Cardiac septum (tissue), 1 donor: ENCODE results near the gene ENTPD1. TPM values are rescaled to one million over a fixed set of nuclear protein-coding genes. Genes with fewer than 3 reads are reported as not detected.

Source experiments
- DNase-seq: peaks from one replicate; pipeline ENCODE4 v3.0.0-alpha.2; 2020; ENCODE audit warnings: low spot score
- intact Hi-C: fragments of 100-400 bp; cut with DNase I; formaldehyde crosslinking; loops from one replicate; pipeline ENCODE4 v1.14.0; 2022
- total RNA-seq: library from RNA; stranded (reverse); fragmentation: NEBNext Ultra II Directional; extraction: Animal tissue kit (Norgen Biotek cat#: 25700); gene quantifications from one replicate; pipeline ENCODE4 v1.2.1, GENCODE V29; 2021
- donor health status: DM: no; HTN: no; CAD: no.

The ENTPD1 gene
- total RNA-seq, 1 donor from 2014 or later = 14.7 TPM

DNA sequence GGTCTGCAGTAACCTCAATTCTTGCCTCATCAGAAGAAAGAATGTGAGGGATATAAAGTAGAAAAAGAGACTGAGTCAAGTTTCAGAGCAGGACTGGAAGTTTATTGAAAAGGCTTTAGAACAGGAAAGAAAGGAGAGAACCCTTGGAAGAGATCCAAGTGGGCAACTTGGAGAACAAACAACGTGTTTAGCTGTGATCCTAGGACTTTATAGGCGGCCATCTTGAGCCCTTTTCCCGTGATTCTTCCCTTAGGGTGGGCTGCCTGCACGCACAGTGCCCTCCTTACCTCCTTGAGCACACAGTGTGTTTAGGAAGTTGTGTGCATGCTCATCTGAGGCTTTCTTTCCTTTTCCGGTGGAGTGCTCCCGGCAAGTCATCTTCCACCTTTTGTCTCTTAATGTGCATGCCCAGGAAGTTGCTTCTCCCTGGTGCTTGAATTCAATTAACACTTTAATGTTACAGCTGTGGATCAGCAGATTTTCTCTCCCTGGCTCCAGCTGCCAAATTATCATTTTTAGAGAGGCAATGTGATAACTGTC is 59.8 kb downstream of the ENTPD1 start:
- intact Hi-C loops = loop anchor here (2.0 to 10.0 kb wide), 2 partner anchors 23 to 61 kb away; partner anchors contain the start of gene ENTPD1
- no peak for DNase-seq

DNA sequence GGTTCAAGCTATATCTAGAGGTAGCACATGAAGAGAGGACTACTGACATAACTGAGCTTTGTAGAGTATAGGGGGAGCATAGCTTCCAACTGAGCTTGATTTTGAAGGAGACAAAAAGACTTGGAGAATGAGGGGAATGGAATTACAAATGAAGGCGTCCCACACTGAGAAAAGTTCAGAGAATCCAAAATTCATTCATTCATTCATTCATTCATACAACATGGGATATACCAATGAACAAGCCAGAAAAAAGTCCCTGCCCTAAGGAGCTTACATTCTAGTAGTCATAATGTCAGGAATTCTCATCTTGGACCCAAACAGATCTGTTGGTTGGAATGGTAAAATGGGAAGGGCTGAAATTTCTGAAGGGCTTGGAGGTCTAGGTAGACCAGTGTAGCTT is 62.0 kb downstream of the ENTPD1 start:
- intact Hi-C loops = loop anchor here (10.0 kb wide), 1 partner anchor 63 kb away; the partner anchor contains the start of gene ENTPD1
- no peak for DNase-seq

DNA sequence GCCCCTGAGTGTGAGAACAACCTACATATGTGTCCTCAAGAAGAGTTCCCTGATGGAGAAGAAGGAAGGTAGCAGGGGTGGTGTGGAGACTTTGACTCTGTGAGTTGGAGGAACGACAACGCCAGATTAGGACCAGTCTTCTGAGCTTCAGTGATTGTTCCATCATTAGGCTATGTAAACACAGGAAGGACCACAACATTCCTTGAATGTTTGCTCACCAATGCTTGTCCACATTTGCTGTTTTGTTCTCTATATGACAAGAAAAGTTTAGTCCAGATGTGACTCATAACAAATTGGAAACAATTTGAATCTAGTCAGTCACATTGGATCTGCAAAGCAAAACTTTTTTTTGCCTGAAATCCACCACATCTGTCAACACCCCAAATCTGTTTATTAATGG is 62.7 kb downstream of the ENTPD1 start:
- intact Hi-C loops = loop anchor here (10.0 kb wide), 1 partner anchor 64 kb away; the partner anchor contains the start of gene ENTPD1

GRCh38 chr10:95819620-95820329 is 63.8 kb downstream of the ENTPD1 start:
- DNase-seq = no peak
- intact Hi-C loops = loop anchor here (10.0 kb wide), 1 partner anchor 65 kb away; the partner anchor contains the start of gene ENTPD1

More for the DNA sequence above, 62.7 kb downstream of the ENTPD1 start:
- no peak for DNase-seq

- intact Hi-C loops = no loop called here
- DNase-seq = no peak
These were observed 64.4 kb downstream of the ENTPD1 start for GRCh38 chr10:95820363-95820762.

DNA sequence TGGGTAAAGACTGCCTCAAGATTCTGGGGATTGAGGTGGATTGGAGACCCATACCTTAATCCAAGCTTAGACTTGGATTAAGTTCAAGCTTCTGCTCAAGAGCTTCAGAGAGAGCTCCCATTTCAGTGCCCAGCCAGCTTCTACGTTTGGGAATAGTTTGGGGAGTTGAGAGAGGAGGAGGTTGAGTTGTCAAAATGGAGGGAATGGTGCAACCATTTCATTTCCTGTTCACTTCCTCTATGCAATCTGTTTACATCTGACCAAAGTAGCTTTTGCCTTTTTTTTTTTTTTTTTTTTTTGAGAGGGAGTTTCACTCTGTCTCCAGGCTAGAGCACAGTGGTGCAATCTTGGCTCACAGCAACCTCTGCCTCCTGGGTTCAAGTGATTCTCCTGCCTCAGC is 65.8 kb downstream of the ENTPD1 start:
- DNase-seq = no peak
- intact Hi-C loops = no loop called here

- no peak for DNase-seq
- intact Hi-C loops = no loop called here
These were observed 74.1 kb downstream of the ENTPD1 start for GRCh38 chr10:95830044-95830443.

DNA sequence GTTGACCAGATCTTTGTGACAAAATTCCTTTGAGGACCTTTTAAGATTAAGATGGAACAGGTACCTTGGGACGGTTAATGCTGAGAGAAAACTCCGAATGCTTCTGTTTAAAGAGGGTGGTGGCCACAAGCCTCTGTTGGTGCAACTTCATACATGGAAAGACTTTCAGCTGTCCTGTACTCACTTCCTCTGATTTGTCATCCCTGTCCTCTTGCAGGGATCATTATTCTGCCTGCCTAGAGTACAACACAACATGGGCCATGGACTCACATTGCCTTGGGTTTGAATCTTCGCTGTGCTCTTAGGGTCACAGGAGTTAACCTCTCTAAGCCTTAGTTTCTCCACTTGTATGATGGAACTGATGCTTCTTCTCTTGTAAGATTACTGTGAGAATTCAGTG is 75.1 kb downstream of the ENTPD1 start:
- intact Hi-C loops = no loop called here
- DNase-seq = no peak

DNA sequence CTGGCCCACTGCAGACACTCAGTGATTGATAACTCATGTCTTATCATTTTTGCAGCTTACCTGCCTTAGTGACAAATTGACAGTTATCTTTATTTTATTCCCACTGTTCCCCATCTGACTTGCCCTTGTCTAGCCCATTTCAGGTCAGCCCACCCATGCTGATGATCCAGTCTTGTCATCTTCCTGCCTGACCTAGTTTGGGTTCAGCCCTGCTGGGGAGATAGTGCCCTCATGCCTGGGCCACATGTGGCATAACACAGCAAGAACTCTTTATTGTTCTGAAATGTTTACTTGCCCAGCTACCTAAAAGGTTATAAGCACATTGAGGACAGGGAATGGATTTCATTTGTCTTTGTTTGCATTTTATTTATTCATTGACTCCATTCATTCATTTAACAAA is 75.6 kb downstream of the ENTPD1 start:
- no peak for DNase-seq
- intact Hi-C loops = no loop called here

- no peak for DNase-seq
- intact Hi-C loops = no loop called here
These were observed 76.5 kb downstream of the ENTPD1 start for GRCh38 chr10:95832216-95833041.

DNA sequence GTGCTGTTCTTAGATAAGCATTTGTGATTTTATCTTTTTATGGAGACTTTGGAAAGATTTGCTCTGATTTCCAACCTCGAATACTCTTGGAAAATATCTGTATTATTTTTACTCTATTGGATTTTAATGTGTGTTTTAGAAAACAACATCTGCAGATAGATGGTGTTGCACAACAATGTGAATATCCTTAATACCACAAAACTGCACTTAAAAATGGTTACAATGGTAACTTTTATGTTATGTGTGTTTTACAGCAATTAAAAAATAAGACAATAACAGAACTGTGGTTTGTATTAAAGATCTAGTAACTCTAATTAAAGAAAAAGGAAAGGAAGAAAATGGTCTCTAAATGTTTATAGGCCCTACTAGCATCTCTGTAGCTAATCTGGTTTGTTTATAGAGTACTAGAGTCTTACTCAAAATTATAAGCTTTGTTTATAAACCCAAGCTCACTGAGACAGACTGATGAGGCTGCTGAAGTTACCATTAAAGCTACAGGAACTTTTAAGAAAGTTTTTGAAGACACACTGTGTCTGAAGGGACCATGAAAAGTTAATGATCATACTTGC is 77.2 kb downstream of the ENTPD1 start:
- intact Hi-C loops = no loop called here
- no peak for DNase-seq

GRCh38 chr10:95834406-95834805 is 78.4 kb downstream of the ENTPD1 start:
- intact Hi-C loops = no loop called here
- DNase-seq = no peak

- intact Hi-C loops = no loop called here
These were observed 79.3 kb downstream of the ENTPD1 start for GRCh38 chr10:95835149-95835860.

DNA sequence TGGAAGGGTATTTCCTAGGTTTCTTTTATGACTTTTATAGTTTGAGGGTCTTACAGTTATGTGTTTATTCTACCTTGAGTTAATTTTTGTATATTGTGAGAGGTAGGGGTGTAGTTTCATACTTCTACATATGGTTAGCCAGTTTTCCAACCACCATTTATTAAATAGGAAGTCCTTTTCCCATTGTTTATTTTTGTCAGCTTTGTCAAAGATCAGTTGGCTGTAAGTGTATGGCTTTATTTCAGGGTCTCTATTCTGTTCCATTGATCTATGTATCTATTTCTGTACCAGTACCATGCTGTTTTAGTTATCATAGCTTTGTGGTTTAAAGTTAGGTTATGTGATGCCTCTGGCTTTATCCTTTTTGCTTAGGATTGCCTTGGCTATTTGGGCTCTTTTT is 79.9 kb downstream of the ENTPD1 start:
- intact Hi-C loops = no loop called here
- no peak for DNase-seq

More at GRCh38 chr10:95835149-95835860, 79.3 kb downstream of the ENTPD1 start:
- DNase-seq = no peak

DNA sequence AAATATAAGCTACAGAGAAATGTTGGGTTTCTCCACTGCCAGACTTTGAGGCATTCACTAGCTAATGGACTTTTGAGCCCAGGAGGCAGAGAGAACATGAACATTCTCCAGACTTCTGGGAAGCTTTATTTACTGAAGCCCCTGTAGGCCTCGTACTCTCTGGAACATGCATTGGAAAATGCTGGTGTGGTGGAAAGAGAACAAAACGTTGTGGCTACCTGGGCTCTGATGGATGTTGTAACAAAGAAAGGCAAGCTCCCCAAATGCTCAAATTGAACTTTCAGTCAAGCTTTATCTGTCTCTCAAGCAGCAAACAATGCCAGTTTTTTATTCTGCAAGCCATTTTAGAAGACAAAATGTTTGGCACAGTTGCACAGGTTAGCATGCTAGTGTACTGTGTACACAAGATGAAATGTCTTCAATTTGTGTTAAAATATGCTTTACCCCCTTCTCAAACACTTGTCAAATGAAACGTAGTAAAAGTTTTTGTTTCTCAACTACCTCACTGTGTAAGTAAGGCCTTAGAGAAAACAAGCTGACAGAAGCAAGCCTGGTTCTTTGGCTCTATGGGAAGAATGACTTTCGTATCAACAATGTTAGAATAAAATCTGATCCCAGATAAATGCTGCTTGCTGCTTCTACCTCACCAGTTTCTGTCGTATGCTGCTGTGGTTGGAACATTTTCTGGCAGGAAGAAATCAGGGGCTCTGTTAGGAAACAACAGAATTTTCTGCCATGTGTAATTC is 80.8 kb downstream of the ENTPD1 start:
- no peak for DNase-seq
- intact Hi-C loops = no loop called here

- DNase-seq = no peak
- intact Hi-C loops = no loop called here
These were observed 81.4 kb downstream of the ENTPD1 start for GRCh38 chr10:95837356-95837776.

- intact Hi-C loops = no loop called here
These were observed 81.8 kb downstream of the ENTPD1 start for GRCh38 chr10:95837783-95838182.

GRCh38 chr10:95840121-95840520 is 84.2 kb downstream of the ENTPD1 start:
- no peak for DNase-seq
- intact Hi-C loops = loop anchor here (5.0 kb wide), 1 partner anchor 98 kb away; no protein-coding TSS in a partner anchor

More at GRCh38 chr10:95837783-95838182, 81.8 kb downstream of the ENTPD1 start:
- no peak for DNase-seq

DNA sequence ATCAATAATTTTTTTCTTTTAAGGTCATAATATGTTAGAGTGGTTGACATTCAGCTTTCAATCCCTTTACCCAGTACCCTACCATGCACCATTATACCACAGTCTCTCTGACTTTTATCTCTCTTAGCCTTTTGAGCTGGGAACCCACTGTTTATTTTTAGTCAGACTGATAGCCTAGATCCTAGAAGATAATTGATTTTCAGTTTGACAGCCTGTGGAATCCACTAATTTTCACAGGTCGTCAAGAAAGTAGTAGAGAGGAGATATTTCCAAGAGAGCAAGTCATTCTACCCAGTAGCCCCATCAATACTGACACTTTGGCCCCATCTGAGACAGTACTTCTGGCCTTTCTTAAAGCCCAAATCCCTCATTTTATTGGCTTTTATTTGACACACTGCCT is 84.7 kb downstream of the ENTPD1 start:
- intact Hi-C loops = loop anchor here (5.0 kb wide), 1 partner anchor 98 kb away; no protein-coding TSS in a partner anchor

More for the DNA sequence above, 84.7 kb downstream of the ENTPD1 start:
- DNase-seq = no peak
